HepG2 (cell line): ENCODE data around the gene NUDT9.

ENCODE experiments used
- CHCHD3 ChIP-seq: sonication (generic); formaldehyde crosslinking; IDR thresholded peaks from 2 replicates; pipeline ENCODE4 v1.8.0; 2022; ENCODE audit warnings: mild to moderate bottlenecking, missing genetic modification reagents, moderate library complexity
- CREB1 ChIP-seq, 2 experiments: fragments of 450-650 bp in 1 of 2; IDR thresholded peaks; 2 replicates each; pipeline ENCODE4 v1.6.1; 2016 to 2017; ENCODE audit warnings: control low read depth in 1 of 2, mild to moderate bottlenecking in 1 of 2, missing compliant biosample characterization in 1 of 2, missing genetic modification characterization in 1 of 2
- EZH2 ChIP-seq: conservative IDR thresholded peaks from 2 replicates; pipeline ENCODE4 v1.6.1; 2012; ENCODE audit warnings: mild to moderate bottlenecking, low read depth, low read length, moderate library complexity
- FOXJ3 ChIP-seq: sonication (generic); formaldehyde crosslinking; IDR thresholded peaks from 2 replicates; pipeline ENCODE4 v1.4.0; 2020; ENCODE audit warnings: missing genetic modification reagents, mild to moderate bottlenecking, borderline replicate concordance
- POLR2A ChIP-seq, 2 experiments: IDR thresholded peaks; 2 replicates each; pipeline ENCODE4 v1.6.1; 2011; ENCODE audit warnings: low read depth in 2 of 2, low read length in 2 of 2, mild to moderate bottlenecking in 1 of 2, moderate library complexity in 1 of 2; ENCODE audit not compliant: insufficient read depth in 1 of 2
- RARG ChIP-seq: sonication (generic); formaldehyde crosslinking; IDR thresholded peaks from 2 replicates; pipeline ENCODE4 v1.4.0; 2020; ENCODE audit warnings: low read depth, mild to moderate bottlenecking, missing genetic modification reagents
- TRIM22 ChIP-seq: fragments of 450-650 bp; IDR thresholded peaks from 2 replicates; pipeline ENCODE4 v1.6.1; 2017
- USF2 ChIP-seq, 2 experiments: sonication (generic) in 1 of 2; formaldehyde crosslinking in 1 of 2; IDR thresholded peaks; 2 replicates each; pipeline versions ENCODE4 v1.5.1 to v1.6.1; 2011 to 2020; ENCODE audit warnings: borderline replicate concordance in 1 of 2, low read depth in 1 of 2, low read length in 1 of 2, mild to moderate bottlenecking in 1 of 2, missing genetic modification reagents in 1 of 2, moderate library complexity in 1 of 2
- ZNF550 ChIP-seq: sonication (generic); formaldehyde crosslinking; IDR thresholded peaks from 2 replicates; pipeline ENCODE4 v1.4.0; 2020; ENCODE audit warnings: mild to moderate bottlenecking, missing genetic modification reagents, borderline replicate concordance
- TF ChIP-seq, protein P1 (sequence below): IDR thresholded peaks from 2 replicates; pipeline ENCODE4 v1.6.1; 2018; ENCODE audit warnings: missing genetic modification reagents, mild to moderate bottlenecking, missing compliant biosample characterization

GRCh38 chr4:87399148-87399547, 23.2 kb upstream of the NUDT9 start:
- TF ChIP-seq RARG (CRISPR knock-in tag) (no peak), TRIM22 (no peak), EZH2 (no peak), POLR2A (IDR thresholded peaks at IDR 0.05; ENCODE audit: insufficient read depth in 1 of 2, low read depth in 2 of 2, low read length in 2 of 2) (no peak), CREB1 (IDR thresholded peaks at IDR 0.05) (no peak), CREB1 (CRISPR knock-in tag; IDR thresholded peaks at IDR 0.05) (no peak), FOXJ3 (no peak), ZNF550 (CRISPR knock-in tag) (no peak), CHCHD3 (no peak), USF2 (IDR thresholded peaks at IDR 0.05; ENCODE audit: low read depth, low read length) (no peak), USF2 (CRISPR knock-in tag; IDR thresholded peaks at IDR 0.05; ENCODE audit: borderline replicate concordance) (no peak)
- TF ChIP-seq, protein P1, sequence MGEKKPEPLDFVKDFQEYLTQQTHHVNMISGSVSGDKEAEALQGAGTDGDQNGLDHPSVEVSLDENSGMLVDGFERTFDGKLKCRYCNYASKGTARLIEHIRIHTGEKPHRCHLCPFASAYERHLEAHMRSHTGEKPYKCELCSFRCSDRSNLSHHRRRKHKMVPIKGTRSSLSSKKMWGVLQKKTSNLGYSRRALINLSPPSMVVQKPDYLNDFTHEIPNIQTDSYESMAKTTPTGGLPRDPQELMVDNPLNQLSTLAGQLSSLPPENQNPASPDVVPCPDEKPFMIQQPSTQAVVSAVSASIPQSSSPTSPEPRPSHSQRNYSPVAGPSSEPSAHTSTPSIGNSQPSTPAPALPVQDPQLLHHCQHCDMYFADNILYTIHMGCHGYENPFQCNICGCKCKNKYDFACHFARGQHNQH (CRISPR knock-in tag) = no peak
